Activated T-helper 1 cell treated with Interleukin-2 at 50 U/mL for 16 hours (primary cell): ENCODE measurements around the gene MARCHF10.
"Not testable (repeated sequence)": the region's sequence is repeated elsewhere in the genome, so short reads cannot be mapped to it uniquely, and the experiment has no call there.

Experiments used
- DNase-seq: peaks from one replicate; pipeline ENCODE4 v3.0.0-alpha.2; 2020; ENCODE audit warnings: low read depth

The MARCHF10 gene

GRCh38 chr17:62786646-62787045, 21.5 kb downstream of the MARCHF10 start:
- DNase-seq: no peak

GRCh38 chr17:62785983-62786382, 22.1 kb downstream of the MARCHF10 start:
- DNase-seq: not testable (repeated sequence)

- DNase-seq: no peak
These were observed 25.3 kb downstream of the MARCHF10 start for GRCh38 chr17:62782730-62783270.

- DNase-seq: no peak
These were observed 26.3 kb downstream of the MARCHF10 start for GRCh38 chr17:62781831-62782251.

- no peak for DNase-seq
These were observed 26.8 kb downstream of the MARCHF10 start for GRCh38 chr17:62781356-62781755.

DNA sequence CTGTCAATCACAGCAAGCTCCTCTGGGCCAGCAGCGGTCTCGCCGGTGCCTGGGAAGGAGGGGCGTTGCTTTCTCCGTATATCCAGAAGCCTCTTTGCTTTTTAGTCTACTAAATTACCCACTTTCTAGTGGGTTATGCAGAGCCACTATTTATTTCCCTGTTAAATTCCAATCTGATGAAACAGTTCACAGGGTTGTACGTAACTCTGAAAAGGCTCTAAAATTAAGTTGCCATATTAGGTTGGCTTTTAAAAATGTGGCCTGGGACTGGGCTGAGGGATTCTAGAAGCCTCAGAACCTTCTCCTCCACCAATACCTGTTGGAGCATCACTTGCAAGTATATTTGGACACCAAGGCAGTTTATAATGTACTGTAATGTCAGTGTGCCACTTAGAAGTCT, 27.2 kb downstream of the MARCHF10 start:
- DNase-seq: no peak

DNA sequence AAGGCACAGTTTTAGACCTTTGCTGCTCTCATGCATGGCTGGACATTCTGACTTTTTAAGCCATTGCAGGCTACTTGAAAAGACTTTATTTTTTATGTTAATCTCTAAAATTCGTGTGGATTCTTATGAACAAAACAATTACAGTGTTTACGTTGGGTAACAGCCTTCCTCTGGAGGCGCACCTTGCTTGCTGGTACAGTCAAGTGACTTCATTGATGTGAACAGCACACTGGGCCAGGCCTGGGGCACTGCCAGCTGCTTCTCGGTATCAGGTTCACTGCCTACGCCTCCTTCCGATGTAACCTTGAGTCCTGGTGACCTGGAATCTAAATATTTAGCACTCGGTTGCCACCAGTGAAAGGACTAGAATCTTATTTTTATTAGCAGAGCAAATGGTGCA, 27.8 kb downstream of the MARCHF10 start:
- DNase-seq: no peak

DNA sequence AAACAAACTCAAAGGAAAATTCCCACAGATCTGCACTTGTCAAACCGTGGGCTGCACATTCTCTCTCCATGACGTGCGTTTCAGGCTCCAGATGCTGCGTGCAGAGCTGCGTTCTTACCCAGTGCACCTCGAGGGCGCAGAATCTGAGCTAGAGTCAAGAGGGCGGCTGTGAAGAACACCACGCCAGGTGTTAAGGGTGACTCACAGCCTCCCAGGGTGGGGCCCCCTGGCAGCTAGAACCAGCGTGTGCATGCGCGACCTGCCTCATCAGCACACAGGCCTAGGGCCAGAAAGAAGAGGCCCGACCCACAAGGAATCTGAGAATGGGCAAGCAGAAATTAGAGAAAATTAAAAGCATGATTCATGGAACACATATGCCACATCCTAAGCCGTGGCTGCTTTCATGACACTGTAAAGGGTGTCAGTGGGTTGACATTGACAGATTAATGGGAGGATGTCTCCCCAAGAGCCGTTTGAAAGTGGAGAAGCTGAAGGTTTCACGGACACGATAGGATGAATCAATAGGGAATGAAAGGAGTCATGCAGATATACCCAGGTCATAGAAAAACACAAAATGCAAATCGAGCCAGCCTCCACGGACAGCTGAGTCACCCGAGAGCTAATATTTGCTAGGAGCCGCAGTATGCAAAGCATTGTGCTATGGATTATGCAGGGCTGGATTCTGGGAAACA, 29.0 kb downstream of the MARCHF10 start:
- no peak for DNase-seq

DNA sequence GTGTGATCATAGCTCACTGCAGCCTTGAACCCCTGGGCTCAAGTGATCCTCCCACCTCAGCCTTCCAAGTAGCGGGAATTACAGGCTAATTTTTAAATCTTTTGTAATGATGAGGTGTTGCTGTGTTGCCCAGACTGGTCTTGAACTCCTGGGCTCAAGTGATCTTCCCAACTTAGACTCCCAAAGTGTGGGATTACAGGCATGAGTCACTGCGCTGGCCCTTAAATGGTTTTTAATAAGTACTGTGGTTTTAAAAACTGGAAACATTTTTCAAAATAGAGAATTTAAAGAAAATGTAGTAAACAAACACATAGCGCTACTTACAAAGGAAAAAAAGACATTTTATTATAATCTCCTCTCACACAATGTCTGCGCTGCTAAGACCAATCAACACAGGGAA, 32.2 kb downstream of the MARCHF10 start:
- no peak for DNase-seq

DNA sequence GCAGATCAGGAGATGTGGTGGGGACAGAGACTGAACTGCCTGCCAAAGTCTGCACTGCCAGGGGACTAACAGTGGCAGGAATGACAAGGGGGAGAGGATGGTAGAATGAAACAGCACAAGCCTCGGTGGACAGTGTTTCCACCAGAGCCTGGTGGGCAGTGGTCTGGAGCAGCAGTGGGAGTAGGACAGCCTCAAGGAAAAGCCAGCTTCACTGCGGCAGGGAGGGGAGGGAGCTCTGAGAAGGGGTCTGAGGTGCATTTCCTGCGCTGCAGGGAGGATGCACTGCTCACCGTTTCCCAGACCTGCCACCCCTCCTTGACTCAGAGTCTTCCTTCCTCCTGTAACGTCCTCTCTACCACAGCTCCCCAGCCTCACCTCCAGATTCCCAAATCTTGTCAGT, 33.8 kb downstream of the MARCHF10 start:
- DNase-seq: no peak

DNA sequence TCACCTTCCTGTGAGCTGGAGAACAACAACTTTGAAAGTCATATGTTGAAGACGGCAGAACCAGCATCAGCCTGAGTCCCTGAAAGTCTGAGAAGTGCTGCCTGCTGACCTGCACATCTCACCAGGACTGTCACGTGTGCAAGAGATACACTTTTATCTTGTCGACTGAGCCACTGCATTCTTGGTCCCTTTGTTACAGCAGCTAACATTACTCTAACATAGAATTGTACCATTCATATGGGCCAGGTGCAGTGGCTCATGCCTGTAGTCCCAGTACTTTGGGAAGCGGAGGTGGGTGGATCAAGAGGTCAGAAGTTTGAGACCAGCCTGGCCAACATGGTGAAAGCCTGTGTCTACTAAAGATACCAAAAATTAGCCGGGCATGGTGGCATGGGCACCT, 40.1 kb downstream of the MARCHF10 start:
- no peak for DNase-seq

DNA sequence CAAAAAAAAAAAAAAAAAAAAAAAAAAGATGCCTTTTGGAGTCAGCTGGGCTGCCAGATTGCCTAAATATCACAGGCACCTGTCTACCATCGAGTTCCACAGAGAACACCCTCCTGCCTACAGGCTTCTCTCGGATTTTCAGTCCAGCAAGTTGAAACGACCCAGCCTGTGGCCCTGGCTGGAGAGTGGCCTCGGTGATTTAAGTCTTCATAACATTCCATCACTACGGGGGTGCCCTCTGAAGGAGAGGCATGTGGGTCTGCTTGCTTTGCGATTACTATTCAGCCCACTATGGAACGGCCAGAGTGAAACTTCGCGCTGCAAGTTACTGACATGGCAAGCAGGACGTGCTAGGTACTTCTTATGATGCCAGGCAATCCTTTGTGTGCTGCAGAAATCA, 42.8 kb downstream of the MARCHF10 start:
- no peak for DNase-seq

- no peak for DNase-seq
These were observed 44.1 kb downstream of the MARCHF10 start for GRCh38 chr17:62763891-62764600.

DNA sequence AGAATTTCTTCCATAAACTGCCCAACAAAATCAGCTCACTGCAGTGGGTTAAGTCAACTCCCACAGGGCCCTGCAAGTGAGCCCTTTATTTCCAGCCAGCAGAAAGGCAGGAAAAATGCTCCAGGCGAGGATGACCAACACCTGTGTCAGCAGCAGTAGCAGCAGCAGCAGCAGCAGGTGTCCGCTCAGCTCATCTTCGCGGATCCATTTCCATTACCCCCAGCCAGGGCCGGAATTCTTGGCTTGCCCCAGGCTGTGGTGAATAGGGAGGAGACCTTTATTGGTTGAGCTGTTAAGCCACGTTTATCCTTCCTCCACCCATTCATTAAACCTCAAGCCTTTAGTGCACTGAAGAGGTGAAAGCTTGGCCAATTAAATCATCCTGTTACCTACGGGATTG, 46.2 kb downstream of the MARCHF10 start:
- no peak for DNase-seq

- DNase-seq: no peak
These were observed 47.2 kb downstream of the MARCHF10 start for GRCh38 chr17:62760945-62761267.

DNA sequence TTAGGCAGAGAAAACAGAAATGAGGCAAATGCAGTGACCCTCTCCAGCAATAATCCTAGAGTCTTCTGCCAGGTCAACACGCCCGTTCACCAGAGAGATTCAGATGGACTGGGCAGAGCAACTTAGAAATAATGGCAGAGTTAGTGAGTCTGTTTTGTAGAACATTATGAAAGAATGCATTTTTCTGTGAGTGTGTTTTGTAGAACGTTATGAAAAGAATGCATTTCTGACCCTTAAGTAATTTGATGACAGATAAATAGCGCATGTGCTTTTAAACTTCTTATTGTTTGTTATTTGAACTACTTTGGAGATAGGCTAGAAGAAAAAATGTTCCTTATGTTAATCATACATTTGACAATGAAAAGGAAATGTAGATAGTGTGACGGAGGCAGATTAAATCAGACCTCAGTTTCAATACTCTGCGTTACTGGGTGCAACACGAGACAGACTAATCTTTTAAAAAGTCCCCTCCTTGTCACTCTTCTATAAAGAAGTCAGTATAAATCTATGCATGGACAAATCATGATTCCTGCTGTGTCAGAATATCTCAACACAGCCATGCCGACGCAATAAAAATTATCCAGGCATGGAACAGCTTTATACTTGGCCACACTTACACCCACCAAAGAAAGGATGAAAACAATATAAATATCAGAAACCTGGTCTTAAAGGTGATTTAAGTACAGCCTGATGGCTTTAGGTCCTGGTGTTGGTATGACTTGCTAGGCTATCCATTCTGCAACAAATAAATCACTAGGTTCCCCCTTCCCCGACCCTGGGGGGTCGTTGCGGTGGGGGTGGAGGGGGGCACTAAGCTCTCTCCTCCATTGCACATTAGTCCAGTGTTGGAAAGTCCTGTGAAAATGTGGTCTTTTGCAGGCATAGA, 47.8 kb downstream of the MARCHF10 start:
- no peak for DNase-seq

- no peak for DNase-seq
These were observed 50.6 kb downstream of the MARCHF10 start for GRCh38 chr17:62757500-62757951.

DNA sequence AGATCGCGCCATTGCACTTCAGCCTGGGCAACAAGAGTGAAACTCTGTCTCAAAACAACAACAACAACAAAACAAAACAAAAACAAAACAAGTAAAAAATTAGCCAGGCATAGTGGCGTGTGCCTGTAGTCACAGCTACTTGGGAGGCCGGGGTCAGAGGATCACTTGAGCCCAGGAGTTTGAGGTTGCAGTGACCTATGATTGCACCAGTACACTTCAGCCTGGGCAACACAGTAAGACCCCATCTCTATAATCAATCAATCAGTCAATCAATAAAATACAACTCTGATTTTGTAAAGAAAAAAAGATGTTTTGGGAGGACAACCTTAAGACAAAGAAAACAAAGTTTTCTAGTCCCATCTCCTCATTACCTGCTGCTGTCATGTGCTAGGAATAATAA, 51.9 kb downstream of the MARCHF10 start:
- no peak for DNase-seq

GRCh38 chr17:62755141-62755851, 52.8 kb downstream of the MARCHF10 start:
- no peak for DNase-seq

- DNase-seq: no peak
These were observed 53.5 kb downstream of the MARCHF10 start for GRCh38 chr17:62754631-62755030.

DNA sequence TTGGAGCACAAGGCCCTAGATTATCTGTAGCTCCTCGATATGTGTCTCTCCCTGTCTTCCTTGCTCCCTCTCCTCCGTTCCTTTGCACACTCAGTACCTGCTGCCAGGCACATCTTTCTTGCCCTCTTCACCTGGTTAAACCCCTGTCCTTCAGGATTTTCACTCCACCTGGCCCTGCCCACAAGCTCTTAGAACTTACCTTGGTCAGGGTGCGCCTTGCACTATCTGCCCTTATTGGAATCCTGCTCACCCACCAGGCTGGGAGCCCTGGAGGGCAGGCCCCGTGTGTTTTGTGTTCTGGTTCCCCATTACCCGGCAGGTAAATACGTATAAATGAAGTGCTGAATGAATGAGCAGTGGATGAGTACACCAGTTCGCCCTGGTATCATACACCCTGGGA, 54.6 kb downstream of the MARCHF10 start:
- DNase-seq: no peak
